Measurements from ENCODE around the gene DIO2.

The DIO2 gene

GRCh38 chr14:80150301-80150700 lies 61.0 kb downstream of the DIO2 start:
- ChIA-PET POLR2A (no interaction called here), CTCF (no interaction called here)
- no peak for DNase-seq (ENCODE audit: extremely low spot score)
- TF ChIP-seq CTCF (IDR thresholded peaks at IDR 0.05; ENCODE audit: control extremely low read depth, extremely low read depth, low read depth, missing control alignments) = no peak
